Measurements from ENCODE around the gene IGLL1. TPM values are rescaled to one million over a fixed set of nuclear protein-coding genes. Genes with fewer than 3 reads are reported as not detected.
A peak's percentile ranks its signal among the peaks of the same experiment; 100 is the strongest.

IGLL1 gene
- total RNA-seq, 1 donor from 2014 or later, result not detected

DNA sequence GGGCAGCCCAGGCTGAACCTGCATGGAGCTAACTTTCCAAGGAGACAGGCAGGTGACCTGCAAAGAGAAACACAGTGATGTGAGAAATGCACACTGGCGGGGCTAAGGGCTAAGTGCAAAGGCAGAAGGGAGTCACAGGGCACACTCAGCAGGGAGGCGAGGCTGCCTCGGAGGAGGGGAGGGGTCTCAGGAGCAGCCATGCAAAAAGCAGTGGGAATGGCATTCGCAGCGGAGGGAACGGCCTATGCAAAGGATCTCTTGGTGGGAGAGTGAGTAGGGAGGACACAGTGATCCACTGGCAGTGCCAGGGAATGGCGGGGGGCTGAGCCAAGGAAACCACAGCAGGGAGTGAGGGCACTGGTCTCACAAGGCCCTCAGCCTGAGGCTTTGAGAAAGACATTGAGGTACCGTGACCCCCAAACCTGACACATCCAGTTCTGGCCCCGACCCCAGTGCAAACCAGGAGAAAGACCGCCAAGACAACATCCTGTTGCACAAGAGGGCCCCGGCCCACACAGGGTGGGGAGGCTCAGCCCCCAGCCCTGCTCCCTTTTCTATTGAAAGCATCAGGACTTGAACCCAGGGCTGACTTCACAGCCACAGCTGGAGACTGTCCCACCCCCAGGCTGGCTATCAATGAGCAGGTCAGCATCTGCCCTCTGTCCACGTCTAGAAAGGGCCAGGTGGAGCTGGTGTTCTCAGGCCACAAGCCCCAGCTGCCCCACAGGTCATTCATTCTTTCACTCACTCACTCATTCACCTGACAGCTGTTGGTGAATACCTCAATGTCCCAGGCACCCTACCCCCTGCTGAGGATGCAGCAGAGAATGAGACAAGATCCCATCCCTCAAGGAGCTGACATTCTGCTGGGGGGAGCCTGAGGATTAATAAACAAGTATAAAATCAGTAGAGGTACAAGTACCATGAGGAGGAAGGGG lies 50.7 kb downstream of the IGLL1 start:
- DNase-seq (ENCODE audit: low read depth in 2 of 2), result peak in 1 of 2 donors; percentile 17

DNA sequence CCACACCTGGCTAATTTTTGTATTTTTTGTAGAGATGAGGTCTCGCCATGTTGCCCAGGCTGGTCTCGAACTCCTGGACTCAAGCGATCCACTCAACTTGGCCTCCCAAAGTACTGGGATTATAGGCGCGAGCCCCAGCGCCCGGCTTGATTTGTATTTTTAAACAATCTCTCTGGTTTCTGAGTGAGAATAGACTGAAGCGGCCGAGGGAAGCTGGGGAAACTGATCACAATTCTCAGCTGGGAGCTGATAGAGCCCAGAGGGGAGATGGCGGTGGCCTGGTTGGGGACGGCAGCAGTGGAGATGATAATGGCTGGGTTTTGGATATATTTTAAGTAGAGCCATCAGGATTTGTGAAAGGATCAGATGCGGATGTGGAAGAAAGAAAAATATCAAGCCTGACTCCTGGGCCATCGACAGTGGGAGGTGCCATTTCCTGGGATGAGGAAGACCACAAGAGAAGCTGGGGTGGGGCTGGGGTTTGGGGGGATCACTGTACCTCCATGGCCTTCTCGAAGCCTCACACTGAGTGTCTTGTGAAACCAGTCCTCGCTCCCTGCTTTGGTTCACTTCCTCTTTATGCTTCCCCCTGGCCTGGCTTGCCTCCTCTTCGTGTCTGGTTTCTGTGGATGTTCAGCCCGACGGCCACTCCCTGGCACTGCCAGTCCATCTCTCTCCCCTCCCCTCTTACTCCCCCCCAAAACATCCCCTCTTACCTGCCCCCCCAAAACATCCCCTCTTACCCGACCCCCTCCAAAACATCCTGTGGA lies 51.9 kb downstream of the IGLL1 start:
- no peak for DNase-seq (ENCODE audit: low read depth in 2 of 2)

- DNase-seq (ENCODE audit: low read depth in 2 of 2), result no peak
These were observed 53.3 kb downstream of the IGLL1 start for GRCh38 chr22:23526596-23527316.

GRCh38 chr22:23525510-23525909 lies 54.6 kb downstream of the IGLL1 start:
- no peak for DNase-seq (ENCODE audit: low read depth in 2 of 2)

DNA sequence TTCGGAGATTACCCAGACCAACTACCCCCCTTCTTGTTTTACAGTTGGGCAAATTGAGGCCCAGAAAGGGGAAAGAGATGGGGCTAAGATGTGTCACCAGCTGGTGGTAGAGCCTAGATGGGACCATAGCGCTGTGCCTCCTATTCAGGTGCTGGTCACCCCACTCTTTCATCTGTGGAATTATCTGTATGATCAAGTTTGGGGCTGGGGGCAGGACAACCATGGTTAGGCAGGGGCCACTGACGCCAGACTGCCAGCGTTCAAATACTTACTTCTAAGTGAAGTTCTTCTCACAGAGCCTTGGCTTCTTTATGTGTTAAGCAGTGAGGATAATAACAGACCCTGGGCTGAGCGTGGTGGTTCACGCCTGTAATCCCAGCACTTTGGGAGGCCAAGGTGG lies 55.9 kb downstream of the IGLL1 start:
- no peak for DNase-seq (ENCODE audit: low read depth in 2 of 2)

GRCh38 chr22:23523713-23524112 lies 56.4 kb downstream of the IGLL1 start:
- DNase-seq (ENCODE audit: low read depth in 2 of 2), result no peak

Other genes starting within 250 kb of the IGLL1 start
- not detected in 2 replicates for gene DRICH1, start 52.0 kb upstream of the IGLL1 start, total RNA-seq
- not detected in 2 replicates for gene RGL4, start 110.7 kb upstream of the IGLL1 start, total RNA-seq
- gene ZNF70, start 170.8 kb upstream of the IGLL1 start, total RNA-seq, result 1.3 and 1.8 TPM in 2 replicates
- gene VPREB3, start 174.1 kb upstream of the IGLL1 start, total RNA-seq, result not detected in 2 replicates
- under 0.01 and 0.44 TPM in 2 replicates for gene C22orf15, start 182.7 kb upstream of the IGLL1 start, total RNA-seq
- gene CHCHD10, start 187.7 kb upstream of the IGLL1 start, total RNA-seq, result 5.7 and 10.3 TPM in 2 replicates
- 3.4 and 5.0 TPM in 2 replicates for gene MMP11, start 192.6 kb upstream of the IGLL1 start, total RNA-seq
- 20.3 and 21.8 TPM in 2 replicates for gene SMARCB1, start 206.7 kb upstream of the IGLL1 start, total RNA-seq